Activated gamma-delta T cell treated with Interleukin-2 at 50 U/mL for 16 hours (primary cell): ENCODE results near the gene JRKL.
"Not testable (repeated sequence)": the region's sequence is repeated elsewhere in the genome, so short reads cannot be mapped to it uniquely, and the experiment has no call there.

ENCODE experiments used
- DNase-seq: peaks from one replicate; pipeline ENCODE4 v3.0.0-alpha.2; 2020

The JRKL gene

GRCh38 chr11:96396637-96397036, 6.8 kb downstream of the JRKL start:
- no peak for DNase-seq

- DNase-seq = no peak
Observed at GRCh38 chr11:96397863-96398262, 8.1 kb downstream of the JRKL start.

GRCh38 chr11:96400697-96401096, 10.9 kb downstream of the JRKL start:
- no peak for DNase-seq

GRCh38 chr11:96411412-96411811, 21.6 kb downstream of the JRKL start:
- DNase-seq = not testable (repeated sequence)

- DNase-seq = no peak
Observed at GRCh38 chr11:96412761-96413381, 23.1 kb downstream of the JRKL start.

- DNase-seq = no peak
Observed at GRCh38 chr11:96413408-96413807, 23.6 kb downstream of the JRKL start.

GRCh38 chr11:96424693-96425092, 34.9 kb downstream of the JRKL start:
- no peak for DNase-seq

GRCh38 chr11:96430668-96431067, 40.9 kb downstream of the JRKL start:
- no peak for DNase-seq

GRCh38 chr11:96432654-96433053, 42.8 kb downstream of the JRKL start:
- DNase-seq = not testable (repeated sequence)
